OCI-LY1 (cell line): ENCODE data around the gene SORCS3.

ENCODE experiments used
- H2AFZ ChIP-seq: fragments of 200-600 bp; sonication (generic), shearing (Covaris generic); 2 replicates; pipeline ENCODE4 v1.6.0; 2014; ENCODE audit warnings: antibody characterized with exemption, mild to moderate bottlenecking, low read length
- H3F3A ChIP-seq: fragments of 200-600 bp; sonication (generic), shearing (Covaris generic); 2 replicates; pipeline ENCODE4 v1.6.0; 2014; ENCODE audit warnings: mild to moderate bottlenecking, antibody characterized with exemption, low read length, moderate library complexity; ENCODE audit not compliant: insufficient read depth
- H3K27ac ChIP-seq: fragments of 200-600 bp; sonication (generic); 2 replicates; pipeline ENCODE4 v1.5.1; 2014; ENCODE audit warnings: low read length, mixed run types, mild to moderate bottlenecking, low read depth; ENCODE audit not compliant: poor library complexity, severe bottlenecking
- H3K27me3 ChIP-seq: fragments of 200-600 bp; sonication (generic); 2 replicates; pipeline ENCODE4 v1.6.0; 2014; ENCODE audit warnings: antibody characterized with exemption, mild to moderate bottlenecking, low read length, moderate library complexity; ENCODE audit not compliant: insufficient read depth
- H3K36me3 ChIP-seq: fragments of 200-600 bp; sonication (generic); 2 replicates; pipeline ENCODE4 v1.6.1; 2014; ENCODE audit warnings: mild to moderate bottlenecking, antibody characterized with exemption, low read length, moderate library complexity, mixed read lengths; ENCODE audit not compliant: insufficient read depth
- H3K4me1 ChIP-seq: fragments of 200-600 bp; sonication (generic); 2 replicates; pipeline ENCODE4 v1.5.1; 2014; ENCODE audit warnings: mild to moderate bottlenecking, low read length, moderate library complexity; ENCODE audit not compliant: insufficient read depth, severe bottlenecking
- H3K4me2 ChIP-seq: fragments of 200-600 bp; sonication (generic), shearing (Covaris generic); 2 replicates; pipeline ENCODE4 v1.6.1; 2014; ENCODE audit warnings: low read length
- H3K4me3 ChIP-seq: fragments of 200-600 bp; sonication (generic); 2 replicates; pipeline ENCODE4 v1.5.1; 2014; ENCODE audit warnings: low read length, low read depth, mild to moderate bottlenecking, mixed read lengths; ENCODE audit not compliant: poor library complexity, severe bottlenecking
- H3K79me2 ChIP-seq: fragments of 200-600 bp; shearing (Covaris generic); 2 replicates; pipeline ENCODE4 v1.6.1; 2016; ENCODE audit warnings: mixed run types, low read length, mixed read lengths; ENCODE audit not compliant: insufficient read depth
- H3K9ac ChIP-seq: fragments of 200-600 bp; sonication (generic), shearing (Covaris generic); 2 replicates; pipeline ENCODE4 v1.6.1; 2014; ENCODE audit warnings: mild to moderate bottlenecking, low read length, mixed read lengths
- H3K9me2 ChIP-seq: fragments of 200-600 bp; sonication (generic), shearing (Covaris generic); 2 replicates; pipeline ENCODE4 v1.6.1; 2014; ENCODE audit warnings: low read depth, mild to moderate bottlenecking, low read length, mixed read lengths
- H3K9me3 ChIP-seq: fragments of 200-600 bp; shearing (Covaris generic); 2 replicates; pipeline ENCODE4 v1.6.1; 2014; ENCODE audit warnings: low read length, mixed read lengths
- H4K20me1 ChIP-seq: fragments of 200-600 bp; sonication (generic), shearing (Covaris generic); 2 replicates; pipeline ENCODE4 v1.6.0; 2016; ENCODE audit warnings: mild to moderate bottlenecking, low read length; ENCODE audit not compliant: insufficient read depth
- EZH2 ChIP-seq: fragments of 200-600 bp; sonication (generic), shearing (Covaris generic); IDR thresholded peaks from 2 replicates; pipeline ENCODE4 v1.8.0; 2017; ENCODE audit warnings: borderline replicate concordance, mixed run types, mild to moderate bottlenecking, antibody characterized with exemption, low read length, moderate library complexity, mixed read lengths
- TF ChIP-seq, protein P1 (sequence below): fragments of 200-600 bp; sonication (generic), shearing (Covaris generic); IDR thresholded peaks from 2 replicates; pipeline ENCODE4 v1.5.1; 2017; ENCODE audit warnings: mild to moderate bottlenecking, antibody characterized with exemption, low read length, moderate library complexity, mixed read lengths

SORCS3 gene

DNA sequence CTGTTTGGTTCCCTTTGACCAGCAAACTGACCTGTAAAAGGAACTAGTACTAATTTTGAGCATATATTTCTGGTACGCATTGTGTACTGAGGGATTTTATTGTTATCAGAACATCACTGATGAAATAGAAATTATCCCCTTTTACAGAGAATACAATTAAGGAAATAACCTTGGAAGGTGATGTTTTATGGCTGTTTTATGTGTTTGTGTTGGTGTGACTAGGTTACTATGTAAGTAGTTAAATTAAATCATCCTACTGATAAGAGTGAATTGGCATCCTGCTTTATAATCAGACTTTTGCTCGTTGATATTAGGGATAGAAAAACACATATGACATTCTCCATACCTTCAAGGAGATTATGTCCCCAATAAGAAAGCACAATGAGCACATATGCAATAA is 596.6 kb downstream of the SORCS3 start:
- no peaks in the 10 kb centered on the region for H3K27me3 ChIP-seq
- no peak overlapping the region for H3K27ac ChIP-seq
- H3K4me1 ChIP-seq = no peaks in the 10 kb centered on the region
- H3F3A ChIP-seq = no peaks in the 10 kb centered on the region
- H3K4me3 ChIP-seq = no peak overlapping the region
- H3K79me2 ChIP-seq = no peaks in the 10 kb centered on the region
- no peak overlapping the region for H3K9ac ChIP-seq
- H3K9me3 ChIP-seq = no peaks in the 10 kb centered on the region
- no peak overlapping the region for H2AFZ ChIP-seq
- H3K9me2 ChIP-seq = no peaks in the 10 kb centered on the region
- H3K4me2 ChIP-seq = no peak overlapping the region
- H4K20me1 ChIP-seq = no peaks in the 10 kb centered on the region
- TF ChIP-seq, protein P1, sequence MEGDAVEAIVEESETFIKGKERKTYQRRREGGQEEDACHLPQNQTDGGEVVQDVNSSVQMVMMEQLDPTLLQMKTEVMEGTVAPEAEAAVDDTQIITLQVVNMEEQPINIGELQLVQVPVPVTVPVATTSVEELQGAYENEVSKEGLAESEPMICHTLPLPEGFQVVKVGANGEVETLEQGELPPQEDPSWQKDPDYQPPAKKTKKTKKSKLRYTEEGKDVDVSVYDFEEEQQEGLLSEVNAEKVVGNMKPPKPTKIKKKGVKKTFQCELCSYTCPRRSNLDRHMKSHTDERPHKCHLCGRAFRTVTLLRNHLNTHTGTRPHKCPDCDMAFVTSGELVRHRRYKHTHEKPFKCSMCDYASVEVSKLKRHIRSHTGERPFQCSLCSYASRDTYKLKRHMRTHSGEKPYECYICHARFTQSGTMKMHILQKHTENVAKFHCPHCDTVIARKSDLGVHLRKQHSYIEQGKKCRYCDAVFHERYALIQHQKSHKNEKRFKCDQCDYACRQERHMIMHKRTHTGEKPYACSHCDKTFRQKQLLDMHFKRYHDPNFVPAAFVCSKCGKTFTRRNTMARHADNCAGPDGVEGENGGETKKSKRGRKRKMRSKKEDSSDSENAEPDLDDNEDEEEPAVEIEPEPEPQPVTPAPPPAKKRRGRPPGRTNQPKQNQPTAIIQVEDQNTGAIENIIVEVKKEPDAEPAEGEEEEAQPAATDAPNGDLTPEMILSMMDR = no peak
- TF ChIP-seq EZH2 = no peak
- no peaks in the 10 kb centered on the region for H3K36me3 ChIP-seq

DNA sequence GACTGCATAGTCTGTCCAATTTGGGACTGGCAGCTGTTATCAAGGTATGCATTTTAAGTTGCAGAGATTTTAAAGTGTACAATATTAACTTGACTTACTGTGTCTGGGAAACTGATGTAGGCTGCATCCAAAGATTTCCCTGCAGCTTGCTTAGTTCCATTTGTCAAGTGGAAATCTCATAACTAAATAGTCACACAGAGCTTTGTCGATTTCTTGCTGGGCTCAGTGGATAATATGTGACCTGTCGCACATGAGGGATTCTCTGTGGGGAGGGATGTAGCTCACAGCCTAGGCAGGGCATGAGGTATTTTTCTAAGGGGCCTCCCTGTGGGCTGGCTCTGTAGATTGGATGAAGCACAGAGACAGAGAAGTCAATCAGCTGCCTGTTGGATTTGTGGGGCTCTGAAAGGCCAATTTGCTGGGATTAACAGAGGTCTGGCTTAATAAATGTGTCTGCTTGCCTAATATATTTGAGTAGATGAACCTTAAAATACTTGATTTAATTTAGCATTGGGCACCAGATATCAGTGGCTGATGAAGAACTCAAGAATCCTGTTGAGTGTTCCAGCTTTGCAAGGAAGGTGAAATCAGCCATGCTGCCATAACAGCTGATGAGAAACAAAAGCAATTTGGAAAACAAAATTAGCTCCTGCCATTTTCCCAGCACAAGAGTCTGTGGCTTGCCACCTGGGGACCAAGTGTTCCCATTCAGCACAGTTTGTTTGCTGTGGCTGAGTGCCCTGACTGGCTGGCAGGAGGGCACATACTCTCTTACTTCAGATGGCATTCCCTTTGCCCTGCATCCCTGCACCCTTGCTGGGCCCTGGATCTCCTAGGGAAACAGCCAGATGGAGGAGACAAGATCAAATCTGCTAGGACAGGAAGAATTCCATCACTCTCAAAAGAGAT is 598.5 kb downstream of the SORCS3 start:
- no peak overlapping the region for H3K9ac ChIP-seq
- no peaks in the 10 kb centered on the region for H3K36me3 ChIP-seq
- no peaks in the 10 kb centered on the region for H3K27me3 ChIP-seq
- H3K9me2 ChIP-seq = no peaks in the 10 kb centered on the region
- H3K79me2 ChIP-seq = no peaks in the 10 kb centered on the region
- no peaks in the 10 kb centered on the region for H3F3A ChIP-seq
- H3K4me3 ChIP-seq = no peak overlapping the region
- no peaks in the 10 kb centered on the region for H3K4me1 ChIP-seq
- no peak overlapping the region for H2AFZ ChIP-seq
- no peak overlapping the region for H3K4me2 ChIP-seq
- TF ChIP-seq, protein P1 = no peak
- no peak for TF ChIP-seq EZH2
- H3K27ac ChIP-seq = no peak overlapping the region
- H4K20me1 ChIP-seq = no peaks in the 10 kb centered on the region
- no peaks in the 10 kb centered on the region for H3K9me3 ChIP-seq

GRCh38 chr10:105241254-105241653 is 600.2 kb downstream of the SORCS3 start:
- no peaks in the 10 kb centered on the region for H3K79me2 ChIP-seq
- no peaks in the 10 kb centered on the region for H3K27me3 ChIP-seq
- H3K36me3 ChIP-seq = no peaks in the 10 kb centered on the region
- H3K9ac ChIP-seq = no peak overlapping the region
- no peak overlapping the region for H3K4me2 ChIP-seq
- H2AFZ ChIP-seq = no peak overlapping the region
- H3K4me3 ChIP-seq = no peak overlapping the region
- H3K4me1 ChIP-seq = no peaks in the 10 kb centered on the region
- no peak for TF ChIP-seq EZH2
- TF ChIP-seq, protein P1 = no peak
- H3K9me3 ChIP-seq = no peaks in the 10 kb centered on the region
- no peaks in the 10 kb centered on the region for H3K9me2 ChIP-seq
- H4K20me1 ChIP-seq = no peaks in the 10 kb centered on the region
- no peaks in the 10 kb centered on the region for H3F3A ChIP-seq
- no peak overlapping the region for H3K27ac ChIP-seq
